Ishikawa (cell line): ENCODE measurements around the gene SCFD2.
A peak's percentile ranks its signal among the peaks of the same experiment; 100 is the strongest.

Experiments
- CEBPB ChIP-seq: IDR thresholded peaks from 2 replicates; pipeline ENCODE4 v1.6.1; 2012
- CREB1 ChIP-seq: IDR thresholded peaks from 2 replicates; pipeline ENCODE4 v1.6.1; 2012; ENCODE audit warnings: low read depth
- EGR1 ChIP-seq: IDR thresholded peaks from 2 replicates; pipeline ENCODE4 v1.6.1; 2012
- EP300 ChIP-seq: IDR thresholded peaks from 2 replicates; pipeline ENCODE4 v1.6.1; 2012; ENCODE audit warnings: borderline replicate concordance
- FOXM1 ChIP-seq: IDR thresholded peaks from 2 replicates; pipeline ENCODE4 v1.6.1; 2012; ENCODE audit warnings: low read depth, borderline replicate concordance
- NFIC ChIP-seq: IDR thresholded peaks from 2 replicates; pipeline ENCODE4 v1.6.1; 2012
- RAD21 ChIP-seq: IDR thresholded peaks from 2 replicates; pipeline ENCODE4 v1.6.1; 2012; ENCODE audit warnings: low read depth
- TAF1 ChIP-seq: IDR thresholded peaks from 2 replicates; pipeline ENCODE4 v1.6.1; 2012; ENCODE audit warnings: low read depth, mild to moderate bottlenecking
- TCF12 ChIP-seq: IDR thresholded peaks from 2 replicates; pipeline ENCODE4 v1.6.1; 2012; ENCODE audit warnings: low read depth
- TEAD4 ChIP-seq: IDR thresholded peaks from 2 replicates; pipeline ENCODE4 v1.6.1; 2012
- TF ChIP-seq, protein P1 (sequence below): IDR thresholded peaks from 2 replicates; pipeline ENCODE4 v1.6.1; 2012; ENCODE audit warnings: low read depth, mild to moderate bottlenecking
- TF ChIP-seq, protein P2 (sequence below): IDR thresholded peaks from 2 replicates; pipeline ENCODE4 v1.6.1; 2012
- TF ChIP-seq, protein P3 (sequence below): IDR thresholded peaks from 2 replicates; pipeline ENCODE4 v1.6.1; 2012

DNA sequence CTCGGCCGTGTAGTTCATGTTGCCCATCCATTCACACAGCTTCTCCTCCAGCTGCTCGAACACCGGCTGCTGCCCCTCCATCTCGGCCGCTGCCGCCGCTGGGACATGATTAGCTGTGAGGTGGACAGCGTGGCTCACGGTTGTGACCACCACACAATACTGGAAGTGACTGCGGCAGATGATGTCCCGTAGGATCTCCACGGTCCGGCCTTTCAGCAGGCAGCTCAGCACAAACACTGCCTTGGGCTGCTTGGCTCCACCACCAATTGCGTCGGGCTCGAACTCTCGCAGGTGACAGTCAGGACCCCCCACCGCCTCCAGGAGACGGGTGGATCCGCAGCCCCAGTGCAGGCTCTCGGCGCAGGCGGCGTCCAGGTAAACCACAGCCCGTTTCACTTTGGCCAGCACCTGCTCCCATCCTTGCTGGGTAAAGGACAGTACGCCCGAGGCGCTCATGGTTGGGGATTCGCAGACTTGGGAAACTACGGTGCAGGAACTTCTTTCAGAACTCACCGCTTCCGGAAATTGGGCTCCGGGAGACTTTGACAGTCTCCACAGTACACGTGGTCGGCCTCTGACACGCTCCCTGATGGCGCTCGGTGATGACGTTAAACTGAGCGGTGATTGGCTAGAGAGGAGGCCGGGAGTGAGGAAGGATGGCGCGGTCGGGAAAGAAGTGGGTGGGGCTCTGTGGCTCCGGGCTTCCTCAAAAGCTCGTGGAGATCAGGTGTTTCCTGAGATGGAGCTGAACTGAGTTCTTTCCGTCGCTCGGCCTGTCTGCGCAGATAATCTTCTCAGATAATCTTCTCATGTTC lies at the start of gene SCFD2:
- TF ChIP-seq EGR1, result no peak
- TF ChIP-seq TAF1, result peak; percentile 65; the same call in 1 of the 2 replicates
- no peak for TF ChIP-seq EP300
- TF ChIP-seq RAD21, result no peak
- TF ChIP-seq, protein P1, sequence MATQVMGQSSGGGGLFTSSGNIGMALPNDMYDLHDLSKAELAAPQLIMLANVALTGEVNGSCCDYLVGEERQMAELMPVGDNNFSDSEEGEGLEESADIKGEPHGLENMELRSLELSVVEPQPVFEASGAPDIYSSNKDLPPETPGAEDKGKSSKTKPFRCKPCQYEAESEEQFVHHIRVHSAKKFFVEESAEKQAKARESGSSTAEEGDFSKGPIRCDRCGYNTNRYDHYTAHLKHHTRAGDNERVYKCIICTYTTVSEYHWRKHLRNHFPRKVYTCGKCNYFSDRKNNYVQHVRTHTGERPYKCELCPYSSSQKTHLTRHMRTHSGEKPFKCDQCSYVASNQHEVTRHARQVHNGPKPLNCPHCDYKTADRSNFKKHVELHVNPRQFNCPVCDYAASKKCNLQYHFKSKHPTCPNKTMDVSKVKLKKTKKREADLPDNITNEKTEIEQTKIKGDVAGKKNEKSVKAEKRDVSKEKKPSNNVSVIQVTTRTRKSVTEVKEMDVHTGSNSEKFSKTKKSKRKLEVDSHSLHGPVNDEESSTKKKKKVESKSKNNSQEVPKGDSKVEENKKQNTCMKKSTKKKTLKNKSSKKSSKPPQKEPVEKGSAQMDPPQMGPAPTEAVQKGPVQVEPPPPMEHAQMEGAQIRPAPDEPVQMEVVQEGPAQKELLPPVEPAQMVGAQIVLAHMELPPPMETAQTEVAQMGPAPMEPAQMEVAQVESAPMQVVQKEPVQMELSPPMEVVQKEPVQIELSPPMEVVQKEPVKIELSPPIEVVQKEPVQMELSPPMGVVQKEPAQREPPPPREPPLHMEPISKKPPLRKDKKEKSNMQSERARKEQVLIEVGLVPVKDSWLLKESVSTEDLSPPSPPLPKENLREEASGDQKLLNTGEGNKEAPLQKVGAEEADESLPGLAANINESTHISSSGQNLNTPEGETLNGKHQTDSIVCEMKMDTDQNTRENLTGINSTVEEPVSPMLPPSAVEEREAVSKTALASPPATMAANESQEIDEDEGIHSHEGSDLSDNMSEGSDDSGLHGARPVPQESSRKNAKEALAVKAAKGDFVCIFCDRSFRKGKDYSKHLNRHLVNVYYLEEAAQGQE, result no peak
- no peak for TF ChIP-seq FOXM1
- TF ChIP-seq TEAD4, result no peak
- TF ChIP-seq NFIC, result no peak
- peak; percentile 98 for TF ChIP-seq CREB1
- no peak for TF ChIP-seq CEBPB
- TF ChIP-seq, protein P2, sequence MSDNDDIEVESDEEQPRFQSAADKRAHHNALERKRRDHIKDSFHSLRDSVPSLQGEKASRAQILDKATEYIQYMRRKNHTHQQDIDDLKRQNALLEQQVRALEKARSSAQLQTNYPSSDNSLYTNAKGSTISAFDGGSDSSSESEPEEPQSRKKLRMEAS, result peak; percentile 99
- TF ChIP-seq, protein P3, sequence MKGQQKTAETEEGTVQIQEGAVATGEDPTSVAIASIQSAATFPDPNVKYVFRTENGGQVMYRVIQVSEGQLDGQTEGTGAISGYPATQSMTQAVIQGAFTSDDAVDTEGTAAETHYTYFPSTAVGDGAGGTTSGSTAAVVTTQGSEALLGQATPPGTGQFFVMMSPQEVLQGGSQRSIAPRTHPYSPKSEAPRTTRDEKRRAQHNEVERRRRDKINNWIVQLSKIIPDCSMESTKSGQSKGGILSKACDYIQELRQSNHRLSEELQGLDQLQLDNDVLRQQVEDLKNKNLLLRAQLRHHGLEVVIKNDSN, result peak; percentile 89
- peak; percentile 44; the same call in 1 of the 2 replicates for TF ChIP-seq TCF12
